ENCODE results near the gene PPP1R1A.

Gene PPP1R1A

GRCh38 chr12:54571193-54572188 is 17.0 kb downstream of the PPP1R1A start:
- DNase-seq (ENCODE audit: low read depth) = no peak

GRCh38 chr12:54569995-54570528 is 18.4 kb downstream of the PPP1R1A start:
- no peak for DNase-seq (ENCODE audit: low read depth)

GRCh38 chr12:54569072-54569471 is 19.4 kb downstream of the PPP1R1A start:
- DNase-seq (ENCODE audit: low read depth) = no peak

- no peak for DNase-seq (ENCODE audit: low read depth)
Observed at GRCh38 chr12:54566792-54567191, 21.7 kb downstream of the PPP1R1A start.

- DNase-seq (ENCODE audit: low read depth) = no peak
Observed at GRCh38 chr12:54565986-54566544, 22.4 kb downstream of the PPP1R1A start.

- DNase-seq (ENCODE audit: low read depth) = no peak
Observed at GRCh38 chr12:54565310-54565985, 23.0 kb downstream of the PPP1R1A start.

GRCh38 chr12:54564768-54565167 is 23.7 kb downstream of the PPP1R1A start:
- no peak for DNase-seq (ENCODE audit: low read depth)

- DNase-seq (ENCODE audit: low read depth) = no peak
Observed at GRCh38 chr12:54563787-54564186, 24.7 kb downstream of the PPP1R1A start.

- DNase-seq (ENCODE audit: low read depth) = no peak
Observed at GRCh38 chr12:54562750-54563356, 25.6 kb downstream of the PPP1R1A start.

GRCh38 chr12:54561164-54561563 is 27.3 kb downstream of the PPP1R1A start:
- DNase-seq (ENCODE audit: low read depth) = no peak

- peak; percentile 69 for DNase-seq (ENCODE audit: low read depth)
Observed at GRCh38 chr12:54560374-54560858, 28.0 kb downstream of the PPP1R1A start.

GRCh38 chr12:54558759-54559158 is 29.7 kb downstream of the PPP1R1A start:
- DNase-seq (ENCODE audit: low read depth) = no peak

- DNase-seq (ENCODE audit: low read depth) = no peak
Observed at GRCh38 chr12:54558311-54558710, 30.1 kb downstream of the PPP1R1A start.

- no peak for DNase-seq (ENCODE audit: low read depth)
Observed at GRCh38 chr12:54555670-54556257, 32.7 kb downstream of the PPP1R1A start.

- DNase-seq (ENCODE audit: low read depth) = no peak
Observed at GRCh38 chr12:54549774-54550451, 38.5 kb downstream of the PPP1R1A start.

- no peak for DNase-seq (ENCODE audit: low read depth)
Observed at GRCh38 chr12:54546511-54546910, 41.9 kb downstream of the PPP1R1A start.

- DNase-seq (ENCODE audit: low read depth) = no peak
Observed at GRCh38 chr12:54544743-54545142, 43.7 kb downstream of the PPP1R1A start.

- DNase-seq (ENCODE audit: low read depth) = no peak
Observed at GRCh38 chr12:54543526-54543925, 44.9 kb downstream of the PPP1R1A start.

GRCh38 chr12:54541751-54542290 is 46.6 kb downstream of the PPP1R1A start:
- no peak for DNase-seq (ENCODE audit: low read depth)

GRCh38 chr12:54538136-54538700 is 50.2 kb downstream of the PPP1R1A start:
- DNase-seq (ENCODE audit: low read depth) = no peak

Measured in stimulated activated CD8-positive, alpha-beta memory T cell treated with anti-CD3 and anti-CD28 coated beads, Interleukin-15, amount 100 ng/mL, for 1 hour (primary cell).